Measurements from ENCODE around the gene KRT81. TPM values are rescaled to one million over a fixed set of nuclear protein-coding genes. Genes with fewer than 3 reads are reported as not detected.
"Not testable (repeated sequence)": the region's sequence is repeated elsewhere in the genome, so short reads cannot be mapped to it uniquely, and the experiment has no call there.

KRT81 gene
- total RNA-seq, 2 experiments from 2014 or later: not detected

DNA sequence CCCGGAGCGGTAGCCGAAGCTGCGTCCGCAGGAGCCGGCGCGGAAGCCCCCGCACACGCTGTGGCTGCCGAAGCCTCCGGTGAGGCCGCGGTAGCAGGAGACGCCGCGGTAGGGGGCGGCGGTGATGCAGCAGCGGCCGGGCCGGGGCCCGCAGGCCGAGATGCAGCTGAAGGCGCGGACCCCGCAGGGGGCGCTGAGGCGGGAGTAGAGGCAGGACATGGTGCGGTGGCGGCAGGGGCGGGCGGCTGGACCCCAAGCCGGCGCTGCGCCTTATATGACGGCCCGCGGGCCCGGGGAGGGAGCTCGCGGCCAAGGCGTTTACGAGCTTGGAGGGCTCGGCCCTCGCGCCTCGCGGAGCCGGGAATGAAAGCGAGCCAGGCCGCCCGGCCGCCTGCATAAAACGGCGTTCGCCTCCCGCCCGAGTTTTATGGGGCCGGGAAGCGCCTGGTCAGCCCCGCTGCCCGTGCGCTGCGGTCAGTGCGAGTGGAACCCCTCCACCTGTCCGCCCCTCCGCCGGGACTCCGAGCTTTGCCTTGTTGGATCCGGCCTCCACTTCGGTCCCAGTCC is 32.9 kb downstream of the KRT81 start:
- ChIA-PET CTCF (interaction anchor here (0.6 to 1.4 kb wide), 2 partner anchors 20 to 69 kb away, joined by 3 read pairs; no protein-coding TSS in a partner anchor), POLR2A (no interaction called here)

DNA sequence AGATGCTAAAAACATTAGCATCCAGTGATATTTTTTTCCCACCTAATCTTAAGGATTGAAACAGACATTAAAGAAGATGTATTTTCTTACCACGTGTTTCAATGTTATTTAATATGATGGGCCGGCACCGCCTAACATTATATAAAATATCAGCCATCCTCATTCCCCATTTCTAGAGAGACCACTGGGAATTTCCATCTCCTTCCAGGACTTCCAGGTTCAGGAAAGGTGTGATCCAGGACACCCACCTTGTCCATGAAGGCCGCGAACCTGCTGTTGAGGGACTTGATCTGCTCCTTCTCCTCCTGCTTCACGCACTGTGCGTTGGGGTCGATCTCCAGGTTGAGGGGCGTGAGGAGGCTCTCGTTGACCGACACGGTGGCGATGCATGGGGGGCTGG is 33.4 kb downstream of the KRT81 start:
- CTCF ChIA-PET: interaction anchor here (1.4 kb wide), 1 partner anchor 70 kb away, joined by 3 read pairs; no protein-coding TSS in a partner anchor
- POLR2A ChIA-PET: not testable (repeated sequence)

DNA sequence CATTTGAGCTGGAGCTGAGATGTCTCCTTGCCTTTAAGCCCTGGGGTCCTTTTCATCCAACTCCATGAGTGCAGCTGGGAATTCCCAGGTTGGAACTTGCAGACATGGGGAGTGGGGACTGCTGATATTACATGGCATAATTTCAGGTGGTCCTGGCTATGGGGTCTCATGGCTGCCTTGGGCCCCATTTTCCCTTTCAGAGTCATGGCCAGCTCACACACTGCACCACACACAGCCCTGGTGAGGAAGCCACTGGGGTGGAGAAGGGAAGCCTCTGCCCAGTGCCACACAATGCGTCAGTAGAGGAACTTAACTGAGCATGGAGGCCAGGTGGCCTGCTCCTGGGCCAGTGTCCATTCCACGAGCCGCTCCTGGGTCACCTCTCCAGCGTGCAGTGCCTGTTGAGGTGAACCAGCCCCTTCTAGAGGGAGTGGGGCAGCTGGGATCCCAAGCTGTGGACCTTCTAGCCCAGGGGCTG is 34.2 kb downstream of the KRT81 start:
- POLR2A ChIA-PET: no interaction called here
- CTCF ChIA-PET: interaction anchor here (1.4 to 1.5 kb wide), 3 partner anchors 8 to 33 kb away, joined by 3 to 6 read pairs (median 3); no protein-coding TSS in a partner anchor

DNA sequence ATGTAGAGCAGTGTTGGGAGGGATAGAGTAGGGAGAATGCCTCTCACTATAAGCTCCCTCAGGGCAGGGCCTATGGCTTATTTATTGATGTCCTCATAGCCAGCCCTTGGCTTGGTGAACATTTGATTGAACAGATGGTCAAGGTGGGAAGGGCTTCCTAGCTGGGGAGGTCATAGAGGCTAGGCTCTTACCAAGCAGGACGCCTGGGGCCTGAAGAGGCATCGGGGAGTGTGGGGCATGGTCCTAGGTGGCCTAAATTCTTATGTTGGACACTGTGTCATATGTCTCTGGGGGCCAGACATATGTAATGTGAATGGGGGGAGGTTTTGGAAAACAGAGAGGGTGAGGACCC is 34.8 kb downstream of the KRT81 start:
- ChIA-PET POLR2A (no interaction called here), CTCF (interaction anchor here (1.4 to 1.5 kb wide), 3 partner anchors 9 to 33 kb away, joined by 3 to 6 read pairs (median 3); no protein-coding TSS in a partner anchor)

DNA sequence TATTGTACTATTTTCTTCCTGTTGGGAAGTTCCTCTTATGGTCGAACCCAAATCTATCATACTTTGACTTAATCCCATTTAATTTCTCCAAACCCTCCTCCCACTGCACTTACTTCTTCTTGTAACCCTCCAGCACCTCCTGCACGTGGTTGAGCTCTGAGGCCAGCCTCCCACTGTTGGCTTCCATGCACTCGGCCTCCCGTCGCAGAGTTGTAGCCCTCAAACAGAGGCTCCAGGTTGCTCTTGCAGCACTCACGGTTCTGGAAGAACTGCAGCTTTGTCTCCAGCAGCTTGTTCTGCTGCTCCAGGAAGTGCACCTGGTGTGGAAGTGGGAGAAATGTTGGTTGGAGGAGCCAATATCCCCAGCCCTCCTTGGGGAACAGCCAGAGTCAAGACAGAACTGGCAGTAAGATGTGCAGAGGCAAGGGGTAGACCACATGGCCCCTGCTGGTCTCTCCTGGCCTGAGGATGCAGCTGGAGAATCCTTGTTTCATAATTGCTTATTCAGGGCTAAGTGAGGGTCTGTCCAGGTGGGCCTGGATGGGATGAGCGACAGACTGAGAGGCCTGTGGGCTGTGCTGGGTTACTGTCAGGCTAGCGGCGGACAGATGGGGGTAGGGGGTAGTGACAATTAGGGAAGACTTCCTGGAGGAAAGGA is 35.3 kb downstream of the KRT81 start:
- ChIA-PET CTCF (interaction anchor here (0.6 to 1.5 kb wide), 4 partner anchors 9 to 109 kb away, joined by 3 to 6 read pairs (median 3); no protein-coding TSS in a partner anchor), POLR2A (no interaction called here)

DNA sequence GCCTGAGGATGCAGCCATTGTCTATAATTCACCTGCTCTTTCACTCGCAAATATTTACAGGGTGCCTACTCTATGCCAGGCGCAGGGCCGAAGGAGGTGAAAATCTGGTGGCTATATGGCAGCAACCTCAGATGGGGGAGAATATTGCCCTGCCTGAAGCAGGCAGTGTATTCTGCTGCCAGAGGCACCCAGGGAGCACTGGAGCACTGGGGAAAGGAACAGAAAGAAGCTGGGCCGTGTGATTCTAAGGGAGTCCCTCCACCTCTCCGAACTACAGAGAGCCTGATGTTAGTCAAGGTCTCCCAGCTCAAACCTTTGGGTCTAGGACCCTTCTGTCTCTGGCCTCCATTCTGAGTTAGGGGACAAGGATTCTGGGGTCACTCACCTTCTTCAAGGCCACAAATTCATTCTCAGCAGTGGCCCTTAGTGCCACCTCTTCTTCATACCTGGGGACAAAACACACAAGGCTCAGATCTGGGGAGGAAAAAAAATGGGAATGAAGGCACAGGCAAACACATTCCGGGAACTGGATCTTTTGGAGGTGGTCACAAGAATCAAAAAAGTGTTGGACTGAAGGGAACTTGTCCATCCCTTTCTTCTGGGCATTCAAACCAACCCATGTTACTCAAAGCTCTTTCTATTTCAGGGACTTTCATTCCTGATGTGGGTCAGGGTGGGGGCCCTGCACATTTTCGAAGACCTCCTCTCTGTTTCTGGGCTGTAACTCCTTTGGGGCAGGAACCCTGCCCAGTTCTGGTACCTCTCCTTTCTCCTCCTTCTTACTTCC is 36.2 kb downstream of the KRT81 start:
- ChIA-PET POLR2A (no interaction called here), CTCF (interaction anchor here (0.6 to 1.5 kb wide), 4 partner anchors 10 to 109 kb away, joined by 3 to 6 read pairs (median 3); no protein-coding TSS in a partner anchor)

DNA sequence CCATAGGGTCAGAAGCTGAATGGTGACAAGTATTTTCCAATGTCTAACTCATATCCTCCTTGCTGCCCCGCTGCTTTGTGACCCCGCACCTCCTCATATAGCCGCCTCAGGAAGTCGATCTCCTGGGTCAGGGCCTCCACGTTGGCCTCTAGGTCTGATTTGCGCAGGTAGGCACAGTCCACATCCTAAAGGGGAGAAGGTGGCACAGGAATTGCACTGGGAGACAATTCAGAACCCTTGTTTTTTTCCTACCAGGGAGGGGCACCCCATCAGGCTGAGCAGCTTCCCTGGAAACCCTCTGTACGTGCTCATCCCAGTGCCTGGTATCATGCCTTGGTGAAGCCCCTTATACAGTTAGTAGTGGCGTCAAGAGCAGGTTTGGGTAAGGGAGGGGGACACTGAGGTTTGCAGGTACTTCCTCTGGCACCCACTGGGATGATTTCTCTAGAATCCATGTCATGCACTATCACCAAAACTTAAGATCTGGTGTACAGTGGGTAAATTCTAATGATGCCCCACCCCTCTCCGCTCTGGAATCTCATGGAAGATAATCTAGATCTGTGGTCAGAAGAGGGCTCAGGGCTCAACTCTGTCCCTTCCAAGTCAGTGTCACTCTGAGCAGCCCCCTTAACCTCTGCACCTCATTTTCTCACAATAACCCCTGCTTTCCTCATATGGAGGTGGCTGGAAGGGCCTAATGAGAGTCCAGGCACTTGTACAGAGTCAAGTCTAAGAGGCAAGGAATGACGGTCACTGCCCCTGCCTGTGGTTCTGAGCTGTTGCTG is 37.0 kb downstream of the KRT81 start:
- ChIA-PET CTCF (interaction anchor here (1.2 kb wide), 1 partner anchor 13 kb away, joined by 3 read pairs; no protein-coding TSS in a partner anchor), POLR2A (no interaction called here)

DNA sequence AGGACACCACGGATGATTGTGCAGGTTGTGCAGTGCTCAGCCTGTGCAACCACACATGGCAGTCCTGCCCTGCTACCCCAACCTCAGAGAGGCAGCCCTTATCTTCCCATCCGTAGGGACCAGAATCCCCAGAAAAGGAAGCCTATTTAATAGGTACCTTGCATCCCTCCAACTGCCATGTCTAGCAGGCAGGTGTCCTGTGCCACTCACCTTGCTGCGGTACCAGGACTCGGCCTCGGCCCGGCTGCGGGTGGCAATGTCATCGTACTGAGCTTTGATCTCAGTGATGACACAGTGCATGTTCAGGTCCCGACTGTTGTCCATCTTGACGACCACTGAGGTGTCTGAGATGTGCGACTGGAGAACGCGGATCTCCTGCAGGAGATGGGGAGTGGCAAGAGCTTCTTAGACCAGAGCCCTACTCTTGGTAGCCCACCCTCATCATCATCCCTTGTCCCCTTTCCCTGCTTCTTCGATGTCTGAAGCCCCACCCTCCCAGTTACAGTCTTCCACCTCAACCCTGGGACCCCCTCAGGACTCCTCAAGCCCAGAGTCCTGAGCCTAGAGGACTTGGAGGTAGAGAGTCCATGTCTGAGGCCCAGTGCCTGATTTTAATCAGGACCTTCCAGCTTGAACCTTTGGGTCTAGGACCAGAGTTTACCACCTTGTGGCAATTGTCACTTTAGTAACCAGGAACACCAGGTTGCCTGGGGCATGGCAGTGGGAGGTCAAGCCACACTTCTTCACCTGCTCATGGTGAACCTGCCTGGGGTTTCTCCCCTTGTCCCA is 37.7 kb downstream of the KRT81 start:
- ChIA-PET CTCF (no interaction called here), POLR2A (no interaction called here)

DNA sequence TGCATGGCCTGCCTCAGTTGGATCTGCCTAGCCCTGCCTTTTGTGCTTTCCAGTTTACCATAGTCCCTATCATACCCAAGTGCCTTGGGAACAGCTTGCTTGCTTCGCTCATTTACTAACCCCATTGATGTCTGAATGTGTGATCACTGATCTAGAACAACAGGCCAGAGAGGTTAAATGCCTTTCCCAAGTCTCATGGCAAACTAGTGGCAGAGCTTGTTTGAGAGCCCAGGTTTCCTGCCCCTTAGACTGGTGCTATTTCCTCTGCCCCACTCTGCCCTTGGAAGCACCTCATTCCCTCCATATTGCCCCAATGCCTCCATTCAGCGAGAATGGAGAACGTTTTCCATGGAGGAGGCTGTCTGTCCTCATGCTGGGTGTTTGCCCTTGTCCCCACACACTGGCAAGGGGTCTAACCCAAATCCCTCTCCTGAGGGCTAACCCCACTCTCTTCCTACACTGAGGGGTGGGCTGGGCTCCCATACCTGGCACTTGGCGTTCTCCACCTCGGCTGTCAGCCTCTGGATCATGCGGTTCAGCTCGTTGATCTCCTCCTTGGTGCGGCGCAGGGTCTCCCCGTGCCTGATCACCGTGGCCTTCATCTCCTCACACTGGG is 38.5 kb downstream of the KRT81 start:
- POLR2A ChIA-PET: no interaction called here
- CTCF ChIA-PET: interaction anchor here (0.8 kb wide), 1 partner anchor 31 kb away, joined by 3 read pairs; no protein-coding TSS in a partner anchor

DNA sequence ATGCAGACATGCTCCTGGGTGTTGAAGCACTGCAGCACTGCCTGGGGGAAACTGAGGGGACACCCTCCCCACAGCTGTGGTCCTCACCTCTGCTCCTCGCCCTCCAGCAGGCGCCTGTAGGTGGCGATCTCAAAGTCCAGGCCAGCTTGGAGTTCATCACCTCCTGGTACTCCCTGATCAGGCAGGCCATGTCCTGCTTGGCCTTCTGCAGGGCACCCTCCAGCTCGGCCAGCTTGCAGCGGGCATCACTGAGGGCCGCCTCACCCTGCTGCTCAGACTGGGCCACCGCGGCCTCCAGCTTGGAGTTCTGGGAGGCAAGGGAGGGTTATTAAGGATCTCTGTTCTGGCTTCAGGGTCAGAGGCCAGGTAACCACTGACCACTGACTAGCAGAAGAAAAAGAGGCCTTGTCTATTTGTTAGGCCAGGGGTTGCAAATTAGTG is 39.1 kb downstream of the KRT81 start:
- POLR2A ChIA-PET: not testable (repeated sequence)

DNA sequence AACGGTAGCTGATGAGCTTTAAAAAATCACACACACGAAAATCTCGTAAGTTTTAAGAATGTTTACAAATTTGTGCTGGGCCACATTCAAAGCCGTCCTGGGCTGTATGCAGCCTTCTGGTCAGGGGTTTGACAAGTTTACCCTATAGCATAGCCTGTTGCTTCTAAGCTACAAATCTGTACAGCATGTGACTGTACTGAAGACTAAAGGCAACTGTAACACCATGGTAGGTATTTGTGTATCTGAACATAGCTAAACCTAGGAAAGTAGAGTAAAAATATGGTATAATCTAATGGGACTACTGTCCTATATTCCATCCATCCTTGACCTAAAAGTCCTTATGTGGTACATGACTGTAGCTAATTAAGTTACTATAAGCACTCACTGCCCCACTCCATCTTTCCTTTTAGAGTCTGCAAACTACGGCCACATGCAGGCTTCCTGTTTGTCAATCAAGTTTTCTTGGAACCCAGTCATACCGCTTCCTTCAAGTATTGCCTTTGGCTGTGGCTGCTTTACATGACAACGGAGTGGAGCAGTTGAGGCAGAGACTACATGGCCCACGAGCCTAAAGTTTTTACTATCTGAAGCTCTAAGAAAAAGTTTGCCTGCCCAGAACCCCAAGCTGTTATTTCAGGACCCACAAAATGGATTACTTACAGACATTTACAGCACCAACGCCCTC is 39.8 kb downstream of the KRT81 start:
- ChIA-PET CTCF (no interaction called here), POLR2A (no interaction called here)

More for the DNA sequence above, 39.1 kb downstream of the KRT81 start:
- CTCF ChIA-PET: interaction anchor here (0.8 kb wide), 1 partner anchor 30 kb away, joined by 3 read pairs; no protein-coding TSS in a partner anchor

DNA sequence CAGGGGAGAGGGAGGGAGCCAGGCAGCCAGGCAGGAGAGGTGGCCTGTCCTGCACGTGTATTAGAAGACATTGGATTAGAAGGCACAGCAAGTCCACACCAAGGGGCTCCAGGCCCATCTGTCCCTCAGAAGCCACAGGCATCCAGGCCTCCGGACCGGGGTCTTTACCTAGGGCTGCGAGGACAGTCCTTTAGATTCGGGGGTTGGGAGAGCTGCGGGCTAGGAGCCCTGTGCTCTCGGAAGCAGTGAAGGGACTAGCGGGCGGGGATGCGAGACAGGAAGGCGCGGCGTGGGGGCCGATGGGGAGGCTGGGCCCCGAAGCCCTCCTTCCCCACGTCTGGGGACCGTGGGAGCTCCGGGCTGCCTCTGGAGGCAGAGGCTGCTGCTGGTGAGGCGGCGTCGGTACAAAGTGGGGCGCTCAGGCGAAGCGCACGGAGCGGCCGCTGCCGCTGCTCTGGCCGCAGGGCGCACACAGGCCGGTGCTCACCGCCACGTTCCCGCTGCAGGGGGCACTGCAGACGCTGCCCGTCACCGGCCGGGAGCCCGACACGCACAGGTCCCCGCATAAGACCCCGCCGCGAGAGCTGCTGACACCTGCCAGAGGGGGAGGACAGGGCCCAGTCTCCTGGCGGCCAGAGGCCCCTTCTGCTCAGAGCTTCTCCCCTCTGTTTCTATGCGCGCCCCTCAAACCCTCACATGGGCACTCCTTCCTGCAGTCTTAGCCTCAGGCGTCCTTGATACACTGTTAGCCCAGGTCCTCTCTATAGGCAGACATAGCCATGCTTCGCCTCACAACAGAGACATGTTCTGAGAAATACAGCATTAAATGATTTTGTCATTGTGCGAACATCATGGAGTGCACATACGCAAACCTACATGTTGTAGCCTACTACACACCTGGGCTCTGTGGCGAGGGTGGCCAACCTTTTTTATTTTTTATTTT is 41.0 kb downstream of the KRT81 start:
- ChIA-PET CTCF (no interaction called here), POLR2A (no interaction called here)

DNA sequence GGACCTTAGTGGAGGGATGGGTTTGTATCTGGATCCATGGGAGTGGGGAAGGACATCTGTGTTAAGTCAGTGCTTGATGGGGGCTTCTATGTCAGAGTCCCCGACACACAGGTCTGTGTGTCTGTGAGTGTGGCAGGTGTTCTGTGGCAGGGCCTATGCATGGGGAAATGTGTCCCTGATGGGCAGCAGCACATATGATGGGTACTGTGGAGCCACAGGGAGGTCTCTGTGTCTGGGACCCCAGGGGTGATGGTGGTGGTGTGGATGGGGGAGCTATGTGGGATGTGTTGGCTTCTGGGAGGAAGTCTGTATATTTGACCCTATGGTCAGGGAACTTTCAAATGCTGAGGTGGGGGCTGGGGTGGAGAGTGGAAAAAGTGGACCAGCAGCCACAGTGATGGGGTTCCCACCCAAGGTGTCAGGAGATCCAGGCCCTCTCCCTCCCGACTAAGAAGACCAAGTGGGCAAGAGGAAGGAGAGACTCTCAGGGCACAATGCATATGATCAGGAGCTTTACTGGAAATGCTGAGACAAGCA is 41.8 kb downstream of the KRT81 start:
- POLR2A ChIA-PET: no interaction called here
- CTCF ChIA-PET: no interaction called here

DNA sequence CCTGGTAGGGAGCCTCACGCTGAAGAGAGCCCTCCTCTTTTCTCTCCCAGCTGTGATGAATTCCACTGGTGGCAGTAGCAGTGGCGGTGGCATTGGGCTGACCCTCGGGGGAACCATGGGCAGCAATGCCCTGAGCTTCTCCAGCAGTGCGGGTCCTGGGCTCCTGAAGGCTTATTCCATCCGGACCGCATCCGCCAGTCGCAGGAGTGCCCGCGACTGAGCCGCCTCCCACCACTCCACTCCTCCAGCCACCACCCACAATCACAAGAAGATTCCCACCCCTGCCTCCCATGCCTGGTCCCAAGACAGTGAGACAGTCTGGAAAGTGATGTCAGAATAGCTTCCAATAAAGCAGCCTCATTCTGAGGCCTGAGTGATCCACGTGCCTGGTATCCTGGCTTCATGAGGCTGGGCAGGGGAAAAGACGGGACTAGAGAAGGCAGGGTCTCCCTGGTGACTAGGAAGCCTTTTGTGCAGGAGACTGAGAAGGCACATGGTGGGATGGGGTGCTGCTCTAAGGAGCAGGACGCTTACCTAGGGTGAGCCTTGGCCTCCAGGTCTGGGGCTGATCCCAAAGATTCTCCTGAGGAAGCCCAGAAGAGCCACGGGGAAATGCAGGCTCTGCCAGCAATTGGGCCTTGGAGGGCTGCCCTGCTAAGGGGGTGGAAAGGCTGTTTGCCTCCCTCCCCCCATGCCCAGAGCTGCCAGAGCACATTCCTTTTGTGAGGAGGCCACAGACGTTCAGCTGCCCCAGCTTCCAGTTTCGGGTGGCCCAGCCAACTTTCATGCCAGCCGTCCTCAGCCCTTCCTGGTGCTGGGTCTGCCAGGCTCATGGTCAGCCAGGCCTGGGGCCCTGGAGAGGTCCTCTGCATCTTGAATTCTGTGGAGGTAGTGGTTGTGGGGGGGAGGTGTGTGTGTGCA is 42.5 kb downstream of the KRT81 start:
- POLR2A ChIA-PET: no interaction called here
- CTCF ChIA-PET: no interaction called here

All from activated CD8-positive, alpha-beta memory T cell treated with anti-CD3 and anti-CD28 coated beads for 36 hours (primary cell).